PC-3 (cell line): Measurements from ENCODE around the gene FAM47E. TPM values are rescaled to one million over a fixed set of nuclear protein-coding genes. Genes with fewer than 3 reads are reported as not detected.
"Not testable (repeated sequence)": the region's sequence is repeated elsewhere in the genome, so short reads cannot be mapped to it uniquely, and the experiment has no call there.

Experiments used
- ATAC-seq: fragments of 200-7000 bp; cut with Tn5 transposase; 2 replicates; pipeline ENCODE4 v1.9.1; 2020; ENCODE audit warnings: mild to moderate bottlenecking, moderate library complexity
- BruUV-seq: library from RNA; stranded (reverse); fragments of 400-500 nt; replicated peaks from 2 replicates; lab custom pipeline; 2021; lab: Mats Ljungman, UMichigan
- CTCF ChIA-PET: fragments of 300-600 bp; sonication (Branson Sonifier 250); formaldehyde crosslinking; loops from one replicate; lab custom pipeline; 2022; ENCODE audit warnings: antibody characterized with exemption; lab: Charles Lee
- POLR2A ChIA-PET: fragments of 300-600 bp; sonication (Branson Sonifier 250); formaldehyde crosslinking; loops from one replicate; lab custom pipeline; 2022; ENCODE audit warnings: antibody characterized with exemption; ENCODE audit not compliant: unreplicated experiment; lab: Charles Lee
- DNase-seq: peaks from one replicate; pipeline ENCODE4 v3.0.0-alpha.2; 2015
- H2AFZ ChIP-seq: fragments of 300-600 bp; sonication (generic); 2 replicates; pipeline ENCODE4 v1.6.0; 2016; ENCODE audit warnings: antibody characterized with exemption, low read length
- H3F3A ChIP-seq: fragments of 300-600 bp; sonication (generic); one replicate; pipeline ENCODE4 v1.6.0; 2017; ENCODE audit warnings: antibody characterized with exemption, low read length, control low read depth, mild to moderate bottlenecking; ENCODE audit not compliant: unreplicated experiment
- H3K27ac ChIP-seq: fragments of 300-600 bp; sonication (generic); 2 replicates; pipeline ENCODE4 v1.5.1; 2016; ENCODE audit warnings: mild to moderate bottlenecking, low read length
- H3K27me3 ChIP-seq: fragments of 300-600 bp; sonication (generic); 2 replicates; pipeline ENCODE4 v1.6.1; 2016; ENCODE audit warnings: low read length, mixed read lengths
- H3K36me3 ChIP-seq: fragments of 300-600 bp; sonication (generic); 2 replicates; pipeline ENCODE4 v1.6.1; 2016; ENCODE audit warnings: low read depth, mixed run types, low read length, mixed read lengths
- H3K4me1 ChIP-seq: fragments of 300-600 bp; sonication (generic); 2 replicates; pipeline ENCODE4 v1.5.1; 2016; ENCODE audit warnings: low read length; ENCODE audit not compliant: insufficient read depth
- H3K4me2 ChIP-seq: fragments of 300-600 bp; sonication (generic); 2 replicates; pipeline ENCODE4 v1.6.0; 2016; ENCODE audit warnings: low read length
- H3K4me3 ChIP-seq: fragments of 300-600 bp; sonication (generic); 2 replicates; pipeline ENCODE4 v1.5.1; 2016; ENCODE audit warnings: mild to moderate bottlenecking, low read length, mixed read lengths
- H3K79me2 ChIP-seq: fragments of 300-600 bp; sonication (generic); 2 replicates; pipeline ENCODE4 v1.6.1; 2017; ENCODE audit warnings: low read length, mixed read lengths
- H3K9ac ChIP-seq: fragments of 300-600 bp; sonication (generic); 2 replicates; pipeline ENCODE4 v1.6.0; 2016; ENCODE audit warnings: mild to moderate bottlenecking, low read length
- H3K9me2 ChIP-seq: fragments of 300-600 bp; sonication (generic); replicated peaks from 2 replicates; pipeline ENCODE4 v1.6.1; 2016; ENCODE audit warnings: mixed run types, low read length, mixed read lengths
- H3K9me3 ChIP-seq: fragments of 300-600 bp; sonication (generic); 2 replicates; pipeline ENCODE4 v1.6.1; 2016; ENCODE audit warnings: low read length, mixed read lengths
- H4K20me1 ChIP-seq: fragments of 300-600 bp; sonication (generic); 2 replicates; pipeline ENCODE4 v1.6.1; 2016; ENCODE audit warnings: low read length, mixed read lengths
- CTCF ChIP-seq: fragments of 300-600 bp; sonication (generic); conservative IDR thresholded peaks from 2 replicates; pipeline ENCODE4 v1.5.1; 2017; ENCODE audit warnings: antibody characterized with exemption, low read depth, mild to moderate bottlenecking, low read length
- EZH2 ChIP-seq: fragments of 300-600 bp; sonication (generic); IDR thresholded peaks from one replicate; pipeline ENCODE4 v1.6.1; 2017; ENCODE audit warnings: antibody characterized with exemption, mild to moderate bottlenecking, low read length; ENCODE audit not compliant: unreplicated experiment
- EZH2phosphoT487 ChIP-seq: fragments of 300-600 bp; sonication (generic); IDR thresholded peaks from 2 replicates; pipeline ENCODE4 v1.6.1; 2018; ENCODE audit warnings: mild to moderate bottlenecking, antibody characterized with exemption, low read length, borderline replicate concordance
- intact Hi-C: fragments of 100-400 bp; cut with micrococcal nuclease; formaldehyde crosslinking; loops from 2 replicates; pipeline ENCODE4 v1.9.0; 2023
- total RNA-seq: library from RNA; depleted of rRNA; stranded (reverse); fragments of >200 nt; gene quantifications from 2 replicates; pipeline ENCODE4 v1.2.3, GENCODE V29; 2014

FAM47E gene
- total RNA-seq, 1 experiment from 2014 or later: 0.91 TPM

DNA sequence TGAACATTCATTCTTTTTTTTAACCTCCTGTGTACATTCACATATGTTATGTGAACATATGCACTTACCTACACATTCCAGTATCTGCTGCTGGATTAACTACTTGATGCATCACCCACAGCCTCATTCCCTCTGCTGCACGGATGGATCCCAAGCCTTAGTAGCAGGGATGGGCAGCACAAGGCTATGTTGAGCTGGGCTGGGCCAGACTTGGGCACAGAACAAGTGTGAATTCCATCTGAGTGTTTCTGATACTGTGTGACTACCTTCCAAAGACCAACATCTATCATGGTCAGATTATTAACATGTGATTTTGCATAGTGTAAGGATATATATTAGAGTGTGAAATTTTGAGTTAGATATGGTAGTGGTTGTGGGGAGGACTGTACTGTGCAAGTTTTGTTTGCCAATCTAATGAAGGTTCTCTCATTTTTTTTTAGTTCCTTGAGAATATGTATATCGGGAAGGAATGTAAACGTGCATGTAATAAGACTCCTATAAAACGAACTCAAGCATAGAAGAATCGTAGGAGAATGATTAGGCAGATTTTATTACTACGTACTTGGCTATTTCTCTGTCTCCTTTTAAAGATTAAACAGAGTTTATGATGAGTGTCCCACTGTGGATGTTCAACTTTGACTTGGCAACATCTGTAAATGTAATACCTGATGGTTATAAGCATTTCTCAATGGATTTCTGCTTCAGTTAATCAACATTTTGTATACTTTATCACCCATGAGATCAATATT is 31.6 kb downstream of the FAM47E start:
- intact Hi-C loops: loop anchor here (1.0 kb wide), 1 partner anchor 18 kb away; no protein-coding TSS in a partner anchor
- peaks cover 16% of the 10 kb centered on the region for H3K4me1 ChIP-seq
- DNase-seq (peak; percentile 61), ATAC-seq (peak; percentile 92)
- no peaks in the 10 kb centered on the region for H3K79me2 ChIP-seq
- ChIA-PET POLR2A (no interaction called here), CTCF (no interaction called here)
- H3F3A ChIP-seq: no peaks in the 10 kb centered on the region
- TF ChIP-seq EZH2phosphoT487: no peak
- TF ChIP-seq EZH2: no peak
- TF ChIP-seq CTCF: no peak
- no peaks in the 10 kb centered on the region for H3K9me2 ChIP-seq
- no peaks in the 10 kb centered on the region for H3K27me3 ChIP-seq
- H3K9ac ChIP-seq: no peak overlapping the region
- H3K36me3 ChIP-seq: no peaks in the 10 kb centered on the region
- H3K4me2 ChIP-seq: peak overlapping the region; percentile 40
- BruUV-seq: no TSS peak
- 0 out of 2 replicates have a peak overlapping the region, but pooled peaks have one; percentile 33 for H2AFZ ChIP-seq
- no peaks in the 10 kb centered on the region for H4K20me1 ChIP-seq
- H3K27ac ChIP-seq: peak overlapping the region; percentile 48
- H3K9me3 ChIP-seq: no peaks in the 10 kb centered on the region
- no peak overlapping the region for H3K4me3 ChIP-seq

GRCh38 chr4:76283900-76284299 is 32.4 kb downstream of the FAM47E start:
- intact Hi-C loops: loop anchor here (1.0 kb wide), 1 partner anchor 17 kb away; no protein-coding TSS in a partner anchor
- ChIA-PET POLR2A (no interaction called here), CTCF (no interaction called here)
- Histone ChIP-seq H3K4me2 (peak overlapping the region; percentile 40), H3K9me2 (no peaks in the 10 kb centered on the region), H3F3A (no peaks in the 10 kb centered on the region), H3K9ac (no peak overlapping the region), H3K27ac (peak overlapping the region; percentile 48), H2AFZ (0 out of 2 replicates have a peak overlapping the region, but pooled peaks have one; percentile 22), H3K27me3 (no peaks in the 10 kb centered on the region), H3K9me3 (no peaks in the 10 kb centered on the region), H3K4me1 (peaks cover 14% of the 10 kb centered on the region), H3K79me2 (no peaks in the 10 kb centered on the region), H3K36me3 (no peaks in the 10 kb centered on the region), H4K20me1 (no peaks in the 10 kb centered on the region), H3K4me3 (no peak overlapping the region)
- BruUV-seq: no TSS peak
- ATAC-seq: peak; percentile 34
- DNase-seq: peak; percentile 36
- no peak for TF ChIP-seq CTCF
- TF ChIP-seq EZH2phosphoT487: no peak
- TF ChIP-seq EZH2: no peak

DNA sequence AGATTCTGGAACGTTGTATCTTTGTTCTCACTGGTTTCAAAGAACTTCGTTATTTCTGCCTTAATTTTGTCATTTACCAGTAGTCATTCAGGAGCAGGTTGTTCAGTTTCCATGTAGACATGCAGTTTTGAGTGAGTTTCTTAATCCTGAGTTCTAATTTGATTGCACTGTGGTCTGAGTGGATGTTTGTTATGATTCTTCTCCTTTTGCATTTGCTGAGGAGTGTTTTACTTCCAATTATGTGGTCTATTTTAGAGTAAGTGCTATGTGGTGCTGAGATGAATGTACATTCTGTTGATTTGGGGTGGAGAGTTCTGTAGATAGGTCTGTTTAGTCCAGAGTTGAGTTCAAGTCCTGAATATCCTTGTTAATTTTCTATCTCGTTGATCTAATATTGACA is 36.3 kb downstream of the FAM47E start:
- H3K79me2 ChIP-seq, H3K27me3 ChIP-seq, H3F3A ChIP-seq, H3K4me2 ChIP-seq, CTCF ChIA-PET, H4K20me1 ChIP-seq, intact Hi-C loops, H3K9me2 ChIP-seq, DNase-seq, H2AFZ ChIP-seq, H3K27ac ChIP-seq, ATAC-seq, H3K36me3 ChIP-seq, H3K9me3 ChIP-seq, POLR2A ChIA-PET, H3K4me3 ChIP-seq, BruUV-seq, H3K9ac ChIP-seq: not testable (repeated sequence)
- peaks cover 13% of the 10 kb centered on the region for H3K4me1 ChIP-seq
